ENCODE data around the gene CYP26B1. TPM values are rescaled to one million over a fixed set of nuclear protein-coding genes. Genes with fewer than 3 reads are reported as not detected.

The CYP26B1 gene
- total RNA-seq, 1 experiment from 2014 or later: 0.20 TPM

GRCh38 chr2:72082887-72083286 lies 64.8 kb downstream of the CYP26B1 start:
- no peak overlapping the region for H2BK15ac ChIP-seq (ENCODE audit: low read depth, low read length)
- H4K91ac ChIP-seq (ENCODE audit: insufficient read length, low read depth, low read length): no peak overlapping the region
- H3K27me3 Mint-ChIP-seq (ENCODE audit: low read depth): peaks cover 6% of the 10 kb centered on the region
- H3K4me3 Mint-ChIP-seq: no peak overlapping the region
- no peak overlapping the region for H3K27ac Mint-ChIP-seq
- no peaks in the 10 kb centered on the region for H3K4me1 Mint-ChIP-seq
- no peak overlapping the region for H3T11ph ChIP-seq (ENCODE audit: low read length)
- H3K4me2 ChIP-seq (ENCODE audit: insufficient read depth, insufficient read length, low read length): no peak overlapping the region
- no peaks in the 10 kb centered on the region for H3K9me3 ChIP-seq (ENCODE audit: control insufficient read depth, low read depth, low read length)
- no peak overlapping the region for H4K5ac ChIP-seq (ENCODE audit: insufficient read length, low read depth, low read length)
- H3K27ac ChIP-seq (ENCODE audit: insufficient read length, low read depth, low read length): no peak overlapping the region
- no peaks in the 10 kb centered on the region; the same call in 1 of the 2 replicates for H3K27me3 ChIP-seq (ENCODE audit: insufficient read depth, low read length)
- no peak overlapping the region for H2BK120ac ChIP-seq (ENCODE audit: low read depth, low read length, poor library complexity, severe bottlenecking)
- no peak overlapping the region for H3K9ac ChIP-seq (ENCODE audit: extremely low read depth, insufficient read length, low read length)
- no peaks in the 10 kb centered on the region for H4K20me1 ChIP-seq (ENCODE audit: control insufficient read depth, insufficient read depth, insufficient read length)
- H4K8ac ChIP-seq (replicated peaks; ENCODE audit: insufficient read length, low read depth, low read length): no peak overlapping the region
- no peak overlapping the region for H2AK5ac ChIP-seq (ENCODE audit: insufficient read length, low read length)
- no peak overlapping the region for H3K56ac ChIP-seq (ENCODE audit: insufficient read length, low read depth, low read length)
- H3K14ac ChIP-seq (ENCODE audit: insufficient read depth, low read length): no peak overlapping the region
- no peaks in the 10 kb centered on the region for H3K4me1 ChIP-seq (ENCODE audit: insufficient read depth, low read length)
- no CpG with 5 or more reads among the region's 17 CpGs for WGBS (ENCODE audit: extremely low coverage, insufficient read length, low lambda C conversion rate)
- no peak for DNase-seq
- H3K18ac ChIP-seq (ENCODE audit: insufficient read length, low read depth, low read length): no peak overlapping the region
- peaks cover 8 to 11% of the 10 kb centered on the region in 2 experiments; a peak in 4 of 5 replicates for H3K9me3 Mint-ChIP-seq
- TF ChIP-seq CTCF (conservative IDR thresholded peaks at IDR 0.05): no peak
- H3K23me2 ChIP-seq (ENCODE audit: insufficient read length, low read depth, low read length, poor library complexity, severe bottlenecking): no peaks in the 10 kb centered on the region
- no peaks in the 10 kb centered on the region for H3K79me2 ChIP-seq (ENCODE audit: insufficient read depth, low read length)
- H2BK12ac ChIP-seq (ENCODE audit: insufficient read length, low read depth, low read length): no peak overlapping the region
- H3K36me3 Mint-ChIP-seq (ENCODE audit: insufficient read depth in 1 of 3, low read depth in 3 of 3): peaks cover 0 to 1% (median 0%) of the 10 kb centered on the region in 3 experiments; a peak in 3 of 7 replicates
- H2BK5ac ChIP-seq (ENCODE audit: insufficient read length, low read length): no peak overlapping the region
- H2BK20ac ChIP-seq (ENCODE audit: low read depth, low read length, poor library complexity, severe bottlenecking): no peak overlapping the region
- no peak overlapping the region for H3K4ac ChIP-seq (ENCODE audit: low read depth, low read length)
- H3K79me1 ChIP-seq (ENCODE audit: insufficient read depth, low read depth, low read length, poor library complexity, severe bottlenecking): no peaks in the 10 kb centered on the region
- H3K23ac ChIP-seq (ENCODE audit: insufficient read length, low read depth, low read length): no peak overlapping the region
- H2AFZ ChIP-seq (ENCODE audit: low read length): no peak overlapping the region
